ENCODE data around the gene INPP5A.

DNA sequence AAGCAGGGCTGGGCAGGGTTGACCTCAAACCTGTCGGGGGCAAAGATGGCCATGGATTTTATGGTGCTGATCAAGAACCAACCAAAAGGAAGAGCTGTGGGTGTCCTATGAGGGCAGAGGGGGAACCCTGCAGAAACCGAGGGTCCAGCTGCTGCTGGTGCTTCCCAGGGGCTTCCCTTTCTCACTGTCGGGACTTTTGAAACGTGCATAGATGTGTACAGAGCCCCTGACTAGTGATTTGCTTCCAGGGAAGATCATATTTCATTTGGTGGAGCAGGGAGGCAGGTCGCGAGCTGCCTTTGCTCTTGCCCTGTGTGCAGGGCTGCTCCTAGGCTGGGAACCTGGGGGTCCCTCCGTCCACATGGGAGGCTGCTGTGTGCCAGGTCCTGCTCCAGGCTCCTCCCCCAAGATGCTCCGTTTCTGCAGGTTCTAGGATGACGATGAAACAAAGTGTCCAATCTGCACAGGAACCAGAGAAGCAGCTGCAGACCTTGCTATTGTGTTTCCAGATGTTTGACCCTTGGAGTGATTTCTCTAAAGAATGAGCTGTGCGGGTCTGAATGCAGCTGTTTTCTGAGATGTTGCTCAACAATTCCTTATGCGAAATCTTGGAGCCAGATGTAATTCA lies 9.4 kb upstream of the INPP5A start:
- no peak for TF ChIP-seq POLR2A (IDR thresholded peaks at IDR 0.05; ENCODE audit: low read depth, low read length)
- TF ChIP-seq POLR2AphosphoS5 (IDR thresholded peaks at IDR 0.05; ENCODE audit: low read depth, low read length) = no peak
